Ascending aorta (tissue), 2 donors: ENCODE results near the gene BEND4. TPM values are rescaled to one million over a fixed set of nuclear protein-coding genes. Genes with fewer than 3 reads are reported as not detected.
"Not testable (repeated sequence)": the region's sequence is repeated elsewhere in the genome, so short reads cannot be mapped to it uniquely, and the experiment has no call there.

Experiments
- DNase-seq, 2 donors: peaks; one replicate each; pipeline ENCODE4 v3.0.0-alpha.2; 2019; ENCODE audit warnings: low spot score in 2 of 2
- H3K27ac ChIP-seq, 2 donors: fragments of 200-600 bp; sonication (generic); one replicate each; pipeline ENCODE4 v1.5.1; 2016 to 2017; ENCODE audit warnings: mild to moderate bottlenecking in 1 of 2
- H3K27me3 ChIP-seq: fragments of 200-600 bp; sonication (generic); one replicate; pipeline ENCODE4 v1.5.1; 2017
- H3K36me3 ChIP-seq, 2 donors: fragments of 200-600 bp; sonication (generic); one replicate each; pipeline ENCODE4 v1.5.1; 2016
- H3K4me1 ChIP-seq, 2 donors: fragments of 200-600 bp; sonication (generic); one replicate each; pipeline ENCODE4 v1.5.1; 2016 to 2017; ENCODE audit warnings: mild to moderate bottlenecking in 1 of 2
- H3K4me3 ChIP-seq, 2 donors: fragments of 200-600 bp; sonication (generic); one replicate each; pipeline ENCODE4 v1.5.1; 2016 to 2017; ENCODE audit warnings: mild to moderate bottlenecking in 1 of 2
- H3K9me3 ChIP-seq, 2 donors: fragments of 200-600 bp; sonication (generic); one replicate each; pipeline ENCODE4 v1.5.1; 2016
- intact Hi-C: fragments of 100-400 bp; cut with DNase I; formaldehyde crosslinking; loops from one replicate; pipeline ENCODE4 v1.15.1; 2023
- total RNA-seq: library from RNA; depleted of rRNA; stranded (reverse); fragments of >200 nt; gene quantifications from one replicate; pipeline ENCODE4 v1.1.0, GENCODE V29; 2016
- TF ChIP-seq, protein P1 (sequence below), 3 experiments: fragments of 200-600 bp in 2 of 3; fragments of 450-650 bp in 1 of 3; sonication (generic) in 2 of 3; IDR thresholded peaks; one replicate each; pipeline ENCODE4 v1.5.1; 2016 to 2019; ENCODE audit warnings: antibody characterized with exemption in 3 of 3, mild to moderate bottlenecking in 1 of 3, moderate library complexity in 1 of 3

BEND4 gene
- not detected for total RNA-seq

GRCh38 chr4:42152507-42153504 is at the start of gene BEND4:
Gene BEND4, minus strand, starts transcription at chr4:42152655. Its CDS starts 512 bp downstream, at chr4:42152143.
- TF ChIP-seq, protein P1, sequence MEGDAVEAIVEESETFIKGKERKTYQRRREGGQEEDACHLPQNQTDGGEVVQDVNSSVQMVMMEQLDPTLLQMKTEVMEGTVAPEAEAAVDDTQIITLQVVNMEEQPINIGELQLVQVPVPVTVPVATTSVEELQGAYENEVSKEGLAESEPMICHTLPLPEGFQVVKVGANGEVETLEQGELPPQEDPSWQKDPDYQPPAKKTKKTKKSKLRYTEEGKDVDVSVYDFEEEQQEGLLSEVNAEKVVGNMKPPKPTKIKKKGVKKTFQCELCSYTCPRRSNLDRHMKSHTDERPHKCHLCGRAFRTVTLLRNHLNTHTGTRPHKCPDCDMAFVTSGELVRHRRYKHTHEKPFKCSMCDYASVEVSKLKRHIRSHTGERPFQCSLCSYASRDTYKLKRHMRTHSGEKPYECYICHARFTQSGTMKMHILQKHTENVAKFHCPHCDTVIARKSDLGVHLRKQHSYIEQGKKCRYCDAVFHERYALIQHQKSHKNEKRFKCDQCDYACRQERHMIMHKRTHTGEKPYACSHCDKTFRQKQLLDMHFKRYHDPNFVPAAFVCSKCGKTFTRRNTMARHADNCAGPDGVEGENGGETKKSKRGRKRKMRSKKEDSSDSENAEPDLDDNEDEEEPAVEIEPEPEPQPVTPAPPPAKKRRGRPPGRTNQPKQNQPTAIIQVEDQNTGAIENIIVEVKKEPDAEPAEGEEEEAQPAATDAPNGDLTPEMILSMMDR (IDR thresholded peaks at IDR 0.05) = no peak
- Histone ChIP-seq H3K9me3 (no peaks in the 10 kb centered on the region), H3K27me3 (peaks cover 12% of the 10 kb centered on the region), H3K4me3 (peak within 1 kb of the TSS; percentile 49 to 66), H3K27ac (no peak within 1 kb of the TSS), H3K36me3 (no peaks in the 10 kb centered on the region), H3K4me1 (peaks cover 2 to 4% of the 10 kb centered on the region in 2 donors)
- DNase-seq = no peak
- intact Hi-C loops = no loop called here

- intact Hi-C loops = no loop called here
- DNase-seq = no peak
- H3K4me1 ChIP-seq = no peaks in the 10 kb centered on the region
- H3K36me3 ChIP-seq = no peaks in the 10 kb centered on the region
- no peaks in the 10 kb centered on the region for H3K9me3 ChIP-seq
- TF ChIP-seq, protein P1 (IDR thresholded peaks at IDR 0.05) = no peak
- no peaks in the 10 kb centered on the region for H3K27me3 ChIP-seq
- no peak overlapping the region for H3K27ac ChIP-seq
- no peak overlapping the region for H3K4me3 ChIP-seq
Measured at GRCh38 chr4:42197341-42197740, 44.9 kb upstream of the BEND4 start.

DNA sequence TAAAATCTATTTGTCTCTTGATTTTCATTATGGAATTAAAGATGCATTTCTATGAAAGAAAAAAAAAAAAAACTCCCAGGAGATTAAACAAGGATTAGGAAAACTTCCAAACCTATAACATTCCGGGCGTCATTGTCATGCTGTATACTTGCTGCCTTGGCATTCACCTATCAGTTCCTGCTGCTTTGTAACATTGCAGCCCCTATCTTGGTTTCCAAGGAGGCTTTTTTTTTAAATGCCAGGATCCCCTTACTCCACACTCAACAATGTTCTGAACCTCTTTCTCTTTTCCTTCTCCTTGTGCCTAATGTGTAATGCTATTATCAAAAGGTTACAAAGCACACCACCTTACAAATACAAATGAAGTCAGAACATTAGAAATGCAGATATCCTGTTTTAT is 20.5 kb upstream of the BEND4 start:
- Histone ChIP-seq H3K27me3 (no peaks in the 10 kb centered on the region), H3K36me3 (no peaks in the 10 kb centered on the region), H3K27ac (no peak overlapping the region), H3K9me3 (no peaks in the 10 kb centered on the region), H3K4me1 (no peaks in the 10 kb centered on the region), H3K4me3 (no peak overlapping the region)
- TF ChIP-seq, protein P1 (IDR thresholded peaks at IDR 0.05) = no peak
- DNase-seq = no peak
- intact Hi-C loops = no loop called here

DNA sequence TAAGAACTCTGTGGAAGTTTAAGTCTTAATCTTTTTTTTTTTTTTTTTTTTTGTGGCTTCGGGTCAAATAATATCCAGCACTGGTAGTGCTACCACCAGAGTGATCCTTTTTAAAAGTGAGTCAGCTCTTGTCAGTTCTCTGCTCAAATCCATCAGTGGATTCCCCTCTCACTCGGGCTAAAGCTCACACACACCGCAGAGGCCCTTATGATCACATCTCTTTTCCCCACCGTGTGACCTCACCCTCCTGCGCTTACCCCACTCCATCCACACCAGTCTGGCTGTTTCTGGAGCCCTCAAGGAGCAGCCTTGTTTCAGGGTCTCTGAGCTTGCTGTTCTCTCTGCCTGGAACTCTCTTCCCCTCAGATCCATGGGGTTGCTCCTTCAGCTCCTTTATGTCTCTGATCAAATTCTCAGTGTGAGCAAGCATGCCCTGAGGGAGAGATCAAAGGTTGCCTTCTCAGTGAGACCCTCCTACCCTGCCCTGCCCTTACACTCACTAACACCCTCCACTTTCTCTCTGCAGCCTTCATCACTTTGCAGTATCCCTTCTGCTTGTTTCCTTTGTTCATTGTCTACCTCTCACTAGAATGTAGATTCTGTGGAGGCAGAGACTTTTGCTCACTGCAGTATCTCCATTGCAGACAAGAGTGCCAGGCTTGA is 19.8 kb upstream of the BEND4 start:
- Histone ChIP-seq H3K27me3 (no peaks in the 10 kb centered on the region), H3K36me3 (no peaks in the 10 kb centered on the region), H3K27ac (no peak overlapping the region), H3K4me1 (no peaks in the 10 kb centered on the region), H3K4me3 (no peak overlapping the region), H3K9me3 (no peaks in the 10 kb centered on the region)
- intact Hi-C loops = no loop called here
- TF ChIP-seq, protein P1 (IDR thresholded peaks at IDR 0.05) = no peak
- no peak for DNase-seq

- Histone ChIP-seq H3K36me3 (no peaks in the 10 kb centered on the region), H3K4me1 (no peaks in the 10 kb centered on the region), H3K4me3 (no peak overlapping the region), H3K27me3 (no peaks in the 10 kb centered on the region), H3K27ac (no peak overlapping the region), H3K9me3 (no peaks in the 10 kb centered on the region)
- TF ChIP-seq, protein P1 (IDR thresholded peaks at IDR 0.05) = no peak
- intact Hi-C loops = no loop called here
- no peak for DNase-seq
Measured at GRCh38 chr4:42167709-42168108, 15.3 kb upstream of the BEND4 start.

- H3K27ac ChIP-seq, H3K27me3 ChIP-seq, H3K4me3 ChIP-seq, DNase-seq, H3K36me3 ChIP-seq, H3K9me3 ChIP-seq, intact Hi-C loops, H3K4me1 ChIP-seq: not testable (repeated sequence)
Measured at GRCh38 chr4:42166186-42166585, 13.7 kb upstream of the BEND4 start.
